B cell (primary cell): ENCODE results near the gene DNAH11. TPM values are rescaled to one million over a fixed set of nuclear protein-coding genes. Genes with fewer than 3 reads are reported as not detected.

Experiments
- ATAC-seq: fragments of 200-7000 bp; cut with Tn5 transposase; one replicate; pipeline ENCODE4 v1.10.0; 2021; ENCODE audit warnings: low read depth, mild to moderate bottlenecking, moderate number of reproducible peaks, moderate library complexity
- CTCF ChIA-PET: fragments of 350-600 bp; sonication (Branson Sonifier 250); formaldehyde crosslinking; loops from one replicate; lab custom pipeline; 2021; ENCODE audit warnings: antibody characterized with exemption, inconsistent platforms; lab: Charles Lee
- POLR2A ChIA-PET: fragments of 350-600 bp; sonication (Branson Sonifier 250); formaldehyde crosslinking; loops from one replicate; lab custom pipeline; 2021; ENCODE audit warnings: antibody characterized with exemption; lab: Charles Lee
- DNase-seq: peaks from one replicate; pipeline ENCODE4 v3.0.0; 2013
- H2AFZ ChIP-seq: 2 replicates; pipeline ENCODE4 v1.6.1; 2012; ENCODE audit warnings: mild to moderate bottlenecking, low read depth, low read length; ENCODE audit not compliant: insufficient read depth, poor library complexity, severe bottlenecking
- H3K27ac ChIP-seq, 2 donors: 1 replicate in 1 of 2; 2 replicates in 1 of 2; pipeline ENCODE4 v1.5.1; 2012 to 2013; ENCODE audit warnings: low read length in 2 of 2, mild to moderate bottlenecking in 2 of 2, moderate library complexity in 1 of 2
- H3K27me3 ChIP-seq, 4 experiments: fragments of 200-600 bp in 1 of 4; sonication (generic) in 1 of 4; replicated peaks in 1 of 4; 1 replicate in 2 of 4; 2 replicates in 2 of 4; pipeline versions ENCODE4 v1.6.1 to v1.7.0; 2013 to 2016; ENCODE audit warnings: low read length in 3 of 4, mild to moderate bottlenecking in 2 of 4, mixed read lengths in 1 of 4, moderate library complexity in 1 of 4; ENCODE audit not compliant: insufficient read depth in 4 of 4, control insufficient read depth in 3 of 4; ENCODE audit errors: control extremely low read depth in 1 of 4
- H3K36me3 ChIP-seq, 2 experiments: replicated peaks in 1 of 2; 1 replicate in 1 of 2; 2 replicates in 1 of 2; pipeline versions ENCODE4 v1.6.1 to v1.7.1; 2013; ENCODE audit warnings: low read length in 1 of 2; ENCODE audit not compliant: insufficient read depth in 2 of 2, control insufficient read depth in 1 of 2; ENCODE audit errors: control extremely low read depth in 1 of 2, extremely low read depth in 1 of 2
- H3K4me1 ChIP-seq, 2 donors: fragments of 200-600 bp in 1 of 2; sonication (generic) in 1 of 2; 1 replicate in 1 of 2; 2 replicates in 1 of 2; pipeline versions ENCODE4 v1.5.1 to v1.6.1; 2013 to 2017; ENCODE audit warnings: low read length in 2 of 2; ENCODE audit not compliant: control insufficient read depth in 2 of 2, insufficient read depth in 2 of 2
- H3K4me2 ChIP-seq: replicated peaks from 2 replicates; pipeline ENCODE3; 2012; ENCODE audit warnings: mild to moderate bottlenecking, low read depth, low read length; ENCODE audit not compliant: poor library complexity, severe bottlenecking
- H3K4me3 ChIP-seq, 5 experiments: fragments of 200-600 bp in 1 of 5; sonication (generic) in 1 of 5; 1 replicate in 3 of 5; 2 replicates in 2 of 5; pipeline versions ENCODE4 v1.5.1 to v1.7.0; 2011 to 2016; ENCODE audit warnings: low read length in 4 of 5, mild to moderate bottlenecking in 4 of 5, low read depth in 2 of 5, control low read depth in 1 of 5, moderate library complexity in 1 of 5; ENCODE audit not compliant: insufficient read depth in 1 of 5; ENCODE audit errors: control extremely low read depth in 1 of 5, extremely low read depth in 1 of 5
- H3K79me2 ChIP-seq: fragments of 200-600 bp; sonication (generic); one replicate; pipeline ENCODE4 v1.6.0; 2016; ENCODE audit warnings: low read length; ENCODE audit not compliant: control insufficient read depth, insufficient read depth
- H3K9ac ChIP-seq: fragments of 200-600 bp; sonication (generic); 2 replicates; pipeline ENCODE4 v1.6.1; 2017; ENCODE audit warnings: mild to moderate bottlenecking, low read length, moderate library complexity
- H3K9me3 ChIP-seq, 3 donors: one replicate each; pipeline versions ENCODE4 v1.6.1 to v1.7.1; 2013; ENCODE audit warnings: low read length in 2 of 3; ENCODE audit not compliant: control insufficient read depth in 2 of 3, insufficient read depth in 1 of 3; ENCODE audit errors: control extremely low read depth in 1 of 3
- H4K20me1 ChIP-seq: 2 replicates; pipeline ENCODE4 v1.6.0; 2012; ENCODE audit warnings: mild to moderate bottlenecking, low read length; ENCODE audit not compliant: insufficient read depth, control insufficient read depth, poor library complexity, severe bottlenecking
- H3K27ac Mint-ChIP-seq: one replicate; pipeline ENCODE4 v1.8.0; 2021; ENCODE audit warnings: mixed read lengths
- H3K27me3 Mint-ChIP-seq: one replicate; pipeline ENCODE4 v1.8.0; 2021; ENCODE audit warnings: mixed read lengths
- H3K4me1 Mint-ChIP-seq: one replicate; pipeline ENCODE4 v1.8.0; 2021; ENCODE audit warnings: mixed read lengths
- H3K4me3 Mint-ChIP-seq: one replicate; pipeline ENCODE4 v1.8.0; 2021; ENCODE audit warnings: mixed read lengths
- H3K9me3 Mint-ChIP-seq: one replicate; pipeline ENCODE4 v1.8.0; 2022; ENCODE audit warnings: mixed read lengths; ENCODE audit not compliant: insufficient read depth
- EZH2 ChIP-seq: IDR thresholded peaks from 2 replicates; pipeline ENCODE4 v1.6.1; 2012; ENCODE audit warnings: borderline replicate concordance, low read depth, mild to moderate bottlenecking, moderate library complexity, low read length; ENCODE audit not compliant: insufficient read depth, poor library complexity, severe bottlenecking
- WGBS: methylation state at CpG from one replicate; pipeline ENCODE4 v1.1.5; 2013; ENCODE audit warnings: missing lambda C conversion rate; ENCODE audit not compliant: insufficient coverage; 5-methylcytosine and 5-hydroxymethylcytosine counted together
- intact Hi-C: fragments of 100-400 bp; cut with micrococcal nuclease; formaldehyde crosslinking; loops from one replicate; pipeline ENCODE4 v1.10.0; 2022
- polyA plus RNA-seq: library from polyadenylated mRNA; depleted of rRNA; stranded (reverse); fragments of >200 nt; gene quantifications from 2 replicates; pipeline ENCODE4 v1.2.3, GENCODE V29; 2012
- total RNA-seq, 2 donors: library from RNA; stranded (reverse); fragments of 120-200 nt in 1 of 2; gene quantifications; 1 replicate in 1 of 2; 2 replicates in 1 of 2; pipeline versions ENCODE4 v1.2.3 to v1.2.4, GENCODE V29; 2013 to 2022
- TF ChIP-seq, protein P1 (sequence below): fragments of 200-600 bp; IDR thresholded peaks from one replicate; pipeline ENCODE4 v1.8.0; 2022; ENCODE audit warnings: antibody characterized with exemption, mild to moderate bottlenecking

DNAH11 gene
- total and polyA plus RNA-seq, 2 donors (not counting 1 experiment from before 2014, with no cell fraction given): not detected

DNA sequence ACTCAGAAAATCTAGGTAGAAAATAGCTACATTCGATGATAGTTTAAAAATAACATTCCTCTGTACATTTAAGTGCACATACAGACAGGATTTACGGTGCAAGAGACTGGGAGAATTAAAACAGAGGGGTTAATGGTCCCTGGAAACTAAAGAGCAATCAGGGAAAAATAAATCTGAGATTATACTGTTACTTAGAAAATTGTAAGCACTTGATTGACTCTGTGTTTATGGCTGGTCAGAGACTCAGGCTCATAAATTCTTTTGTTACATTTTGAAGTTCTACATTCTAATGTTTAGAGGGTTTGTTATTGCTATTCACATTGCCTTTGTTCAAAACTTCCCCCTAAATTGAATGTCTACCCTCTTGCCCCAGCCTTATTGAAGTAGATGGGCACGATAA lies 348.5 kb downstream of the DNAH11 start:
- Mint-ChIP-seq H3K4me1 (peaks cover 10% of the 10 kb centered on the region), H3K9me3 (no peaks in the 10 kb centered on the region), H3K27me3 (no peaks in the 10 kb centered on the region), H3K4me3 (no peak overlapping the region), H3K27ac (no peak overlapping the region)
- ChIA-PET POLR2A (interaction anchor here (0.7 kb wide), 1 partner anchor 22 kb away, joined by 5 read pairs; no protein-coding TSS in a partner anchor), CTCF (no interaction called here)
- 83% methylated on average over 1 of the region's 3 CpGs for WGBS
- Histone ChIP-seq H2AFZ (no peak overlapping the region), H3K9ac (no peak overlapping the region), H3K4me3 (no peak overlapping the region), H4K20me1 (no peaks in the 10 kb centered on the region), H3K27me3 (no peaks in the 10 kb centered on the region), H3K27ac (no peak overlapping the region), H3K4me1 (no peaks in the 10 kb centered on the region), H3K4me2 (no peak overlapping the region), H3K79me2 (no peaks in the 10 kb centered on the region), H3K36me3 (no peaks in the 10 kb centered on the region), H3K9me3 (no peaks in the 10 kb centered on the region)
- TF ChIP-seq, protein P1, sequence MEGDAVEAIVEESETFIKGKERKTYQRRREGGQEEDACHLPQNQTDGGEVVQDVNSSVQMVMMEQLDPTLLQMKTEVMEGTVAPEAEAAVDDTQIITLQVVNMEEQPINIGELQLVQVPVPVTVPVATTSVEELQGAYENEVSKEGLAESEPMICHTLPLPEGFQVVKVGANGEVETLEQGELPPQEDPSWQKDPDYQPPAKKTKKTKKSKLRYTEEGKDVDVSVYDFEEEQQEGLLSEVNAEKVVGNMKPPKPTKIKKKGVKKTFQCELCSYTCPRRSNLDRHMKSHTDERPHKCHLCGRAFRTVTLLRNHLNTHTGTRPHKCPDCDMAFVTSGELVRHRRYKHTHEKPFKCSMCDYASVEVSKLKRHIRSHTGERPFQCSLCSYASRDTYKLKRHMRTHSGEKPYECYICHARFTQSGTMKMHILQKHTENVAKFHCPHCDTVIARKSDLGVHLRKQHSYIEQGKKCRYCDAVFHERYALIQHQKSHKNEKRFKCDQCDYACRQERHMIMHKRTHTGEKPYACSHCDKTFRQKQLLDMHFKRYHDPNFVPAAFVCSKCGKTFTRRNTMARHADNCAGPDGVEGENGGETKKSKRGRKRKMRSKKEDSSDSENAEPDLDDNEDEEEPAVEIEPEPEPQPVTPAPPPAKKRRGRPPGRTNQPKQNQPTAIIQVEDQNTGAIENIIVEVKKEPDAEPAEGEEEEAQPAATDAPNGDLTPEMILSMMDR: no peak
- TF ChIP-seq EZH2: no peak
- ATAC-seq (no peak), DNase-seq (no peak)
- intact Hi-C loops: no loop called here

DNA sequence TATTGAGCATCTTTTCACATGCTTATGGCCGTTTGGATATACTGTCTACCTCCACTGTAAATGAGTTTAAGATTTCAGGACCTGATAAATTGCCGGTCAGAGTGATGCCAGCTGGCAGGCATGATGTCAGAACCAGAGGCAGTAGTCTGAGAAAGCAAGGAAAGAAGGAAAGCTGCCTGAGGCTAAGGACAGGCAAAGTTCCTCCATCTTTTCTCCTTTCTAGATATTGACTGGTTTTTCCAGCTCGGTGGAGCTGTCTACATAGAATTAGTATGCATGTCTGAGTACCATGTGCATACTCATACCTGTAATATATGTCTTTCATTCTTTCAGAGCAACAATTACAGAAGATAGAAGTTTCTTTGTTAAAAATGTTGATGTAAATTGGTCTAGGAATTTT lies 350.6 kb downstream of the DNAH11 start:
- Histone ChIP-seq H4K20me1 (no peaks in the 10 kb centered on the region), H2AFZ (no peak overlapping the region), H3K79me2 (no peaks in the 10 kb centered on the region), H3K27me3 (no peaks in the 10 kb centered on the region), H3K4me2 (no peak overlapping the region), H3K4me3 (no peak overlapping the region), H3K36me3 (no peaks in the 10 kb centered on the region), H3K4me1 (peaks cover 16 to 17% of the 10 kb centered on the region in 2 donors), H3K27ac (no peak overlapping the region), H3K9ac (no peak overlapping the region), H3K9me3 (peaks cover 0 to 3% (median 0%) of the 10 kb centered on the region in 3 donors)
- Mint-ChIP-seq H3K4me1 (peaks cover 29% of the 10 kb centered on the region), H3K4me3 (no peak overlapping the region), H3K27ac (no peak overlapping the region), H3K27me3 (no peaks in the 10 kb centered on the region), H3K9me3 (no peaks in the 10 kb centered on the region)
- 100% methylated on average over 1 of the region's 3 CpGs for WGBS
- ChIA-PET POLR2A (no interaction called here), CTCF (no interaction called here)
- DNase-seq (no peak), ATAC-seq (no peak)
- intact Hi-C loops: no loop called here
- TF ChIP-seq, protein P1: no peak
- no peak for TF ChIP-seq EZH2
